Measurements from ENCODE around the gene LIN7C. TPM values are rescaled to one million over a fixed set of nuclear protein-coding genes. Genes with fewer than 3 reads are reported as not detected.
A peak's percentile ranks its signal among the peaks of the same experiment; 100 is the strongest.

LIN7C gene
- total RNA-seq = 10 to 100 TPM; 16.1 to 19.2 TPM

GRCh38 chr11:27506200-27507182, at the start of gene LIN7C:
LIN7C (minus strand) TSS chr11:27506769; CDS start chr11:27506752, 17 bp downstream.
- Mint-ChIP-seq H3K27ac (peak within 1 kb of the TSS; percentile 99), H3K36me3 (ENCODE audit: low read depth) (peaks cover 31% of the 10 kb centered on the region), H3K4me1 (peaks cover 36% of the 10 kb centered on the region), H3K9me3 (ENCODE audit: low read depth) (no peaks in the 10 kb centered on the region), H3K4me3 (peak within 1 kb of the TSS; percentile 84), H3K27me3 (no peaks in the 10 kb centered on the region)
- intact Hi-C loops (cut with DNase I, micrococcal nuclease) = loop anchor here (1.0 to 2.0 kb wide), 4 partner anchors 34 to 602 kb away; partner anchors contain the start of genes CCDC34 (in 2 of the 2), KIF18A (in 2 of the 2), METTL15 (in 2 of the 2) and LGR4 (in 1 of the 2)
- ChIA-PET POLR2A (interaction anchor here (0.7 kb wide), 1 partner anchor 9 kb away, joined by 4 read pairs; no protein-coding TSS in a partner anchor), CTCF (interaction anchor here (0.7 to 4.0 kb wide), 4 partner anchors 8 to 21 kb away, joined by 3 to 15 read pairs (median 4); no protein-coding TSS in a partner anchor)
- DNase-seq (peak; percentile 98), ATAC-seq (peak; percentile 93)

GRCh38 chr11:27555264-27555663, 48.7 kb upstream of the LIN7C start:
- Mint-ChIP-seq H3K9me3 (ENCODE audit: low read depth) (no peaks in the 10 kb centered on the region), H3K4me3 (no peak overlapping the region), H3K27ac (no peak overlapping the region), H3K4me1 (no peaks in the 10 kb centered on the region), H3K27me3 (no peaks in the 10 kb centered on the region), H3K36me3 (ENCODE audit: low read depth) (no peaks in the 10 kb centered on the region)
- DNase-seq (no peak), ATAC-seq (no peak)
- ChIA-PET POLR2A (no interaction called here), CTCF (no interaction called here)
- intact Hi-C loops (cut with DNase I, micrococcal nuclease) = no loop called here

- no peak for DNase-seq
- intact Hi-C loops (cut with DNase I, micrococcal nuclease) = no loop called here
- Mint-ChIP-seq H3K27ac (no peak overlapping the region), H3K4me1 (no peaks in the 10 kb centered on the region), H3K4me3 (no peak overlapping the region), H3K36me3 (ENCODE audit: low read depth) (no peaks in the 10 kb centered on the region), H3K27me3 (no peaks in the 10 kb centered on the region), H3K9me3 (ENCODE audit: low read depth) (no peaks in the 10 kb centered on the region)
- no peak for ATAC-seq
- ChIA-PET CTCF (no interaction called here), POLR2A (no interaction called here)
These were observed 46.6 kb upstream of the LIN7C start for GRCh38 chr11:27553186-27553585.

GRCh38 chr11:27552341-27552740, 45.8 kb upstream of the LIN7C start:
- intact Hi-C loops (cut with DNase I, micrococcal nuclease) = no loop called here
- ATAC-seq (no peak), DNase-seq (no peak)
- no peak overlapping the region for H3K27ac Mint-ChIP-seq
- H3K36me3 Mint-ChIP-seq (ENCODE audit: low read depth) = no peaks in the 10 kb centered on the region
- no peak overlapping the region for H3K4me3 Mint-ChIP-seq
- CTCF ChIA-PET = no interaction called here
- H3K27me3 Mint-ChIP-seq = no peaks in the 10 kb centered on the region
- H3K4me1 Mint-ChIP-seq = no peaks in the 10 kb centered on the region
- POLR2A ChIA-PET = no interaction called here
- H3K9me3 Mint-ChIP-seq (ENCODE audit: low read depth) = no peaks in the 10 kb centered on the region

- ATAC-seq = no peak
- CTCF ChIA-PET = interaction anchor here (0.7 kb wide), 1 partner anchor 97 kb away, joined by 4 read pairs; no protein-coding TSS in a partner anchor
- Mint-ChIP-seq H3K27me3 (no peaks in the 10 kb centered on the region), H3K36me3 (ENCODE audit: low read depth) (no peaks in the 10 kb centered on the region), H3K27ac (no peak overlapping the region), H3K4me3 (no peak overlapping the region), H3K4me1 (no peaks in the 10 kb centered on the region), H3K9me3 (ENCODE audit: low read depth) (no peaks in the 10 kb centered on the region)
- POLR2A ChIA-PET = no interaction called here
- intact Hi-C loops (cut with DNase I, micrococcal nuclease) = no loop called here
- no peak for DNase-seq
These were observed 44.6 kb upstream of the LIN7C start for GRCh38 chr11:27551127-27551526.

- Mint-ChIP-seq H3K4me1 (no peaks in the 10 kb centered on the region), H3K27ac (no peak overlapping the region), H3K9me3 (ENCODE audit: low read depth) (no peaks in the 10 kb centered on the region), H3K27me3 (no peaks in the 10 kb centered on the region), H3K36me3 (ENCODE audit: low read depth) (peaks cover 6% of the 10 kb centered on the region), H3K4me3 (no peak overlapping the region)
- DNase-seq (no peak), ATAC-seq (no peak)
- intact Hi-C loops (cut with DNase I, micrococcal nuclease) = no loop called here
- ChIA-PET CTCF (no interaction called here), POLR2A (no interaction called here)
These were observed 39.4 kb upstream of the LIN7C start for GRCh38 chr11:27545946-27546345.

GRCh38 chr11:27545035-27545434, 38.5 kb upstream of the LIN7C start:
- no peak for ATAC-seq
- ChIA-PET CTCF (interaction anchor here (0.6 kb wide), 1 partner anchor 110 kb away, joined by 3 read pairs; no protein-coding TSS in a partner anchor), POLR2A (no interaction called here)

GRCh38 chr11:27541790-27542189, 35.2 kb upstream of the LIN7C start:
- Mint-ChIP-seq H3K27me3 (no peaks in the 10 kb centered on the region), H3K4me1 (no peaks in the 10 kb centered on the region), H3K9me3 (ENCODE audit: low read depth) (no peaks in the 10 kb centered on the region), H3K4me3 (no peak overlapping the region), H3K27ac (no peak overlapping the region), H3K36me3 (ENCODE audit: low read depth) (peaks cover 6% of the 10 kb centered on the region)
- ATAC-seq = no peak
- POLR2A ChIA-PET = no interaction called here
- CTCF ChIA-PET = no interaction called here
- intact Hi-C loops (cut with DNase I, micrococcal nuclease) = no loop called here
- no peak for DNase-seq

More at GRCh38 chr11:27545035-27545434, 38.5 kb upstream of the LIN7C start:
- peaks cover 6% of the 10 kb centered on the region for H3K36me3 Mint-ChIP-seq (ENCODE audit: low read depth)
- H3K9me3 Mint-ChIP-seq (ENCODE audit: low read depth) = no peaks in the 10 kb centered on the region
- no peaks in the 10 kb centered on the region for H3K4me1 Mint-ChIP-seq
- no peak for DNase-seq
- intact Hi-C loops (cut with DNase I, micrococcal nuclease) = no loop called here
- no peak overlapping the region for H3K27ac Mint-ChIP-seq
- no peak overlapping the region for H3K4me3 Mint-ChIP-seq
- H3K27me3 Mint-ChIP-seq = no peaks in the 10 kb centered on the region

GRCh38 chr11:27540051-27540450, 33.5 kb upstream of the LIN7C start:
- CTCF ChIA-PET = interaction anchor here (0.5 kb wide), 1 partner anchor 39 kb away, joined by 3 read pairs; no protein-coding TSS in a partner anchor
- Mint-ChIP-seq H3K4me1 (no peaks in the 10 kb centered on the region), H3K9me3 (ENCODE audit: low read depth) (no peaks in the 10 kb centered on the region), H3K4me3 (no peak overlapping the region), H3K27me3 (no peaks in the 10 kb centered on the region), H3K36me3 (ENCODE audit: low read depth) (peaks cover 6% of the 10 kb centered on the region), H3K27ac (no peak overlapping the region)
- intact Hi-C loops (cut with DNase I, micrococcal nuclease) = no loop called here
- POLR2A ChIA-PET = no interaction called here
- no peak for ATAC-seq
- DNase-seq = no peak

- POLR2A ChIA-PET = no interaction called here
- Mint-ChIP-seq H3K36me3 (ENCODE audit: low read depth) (no peaks in the 10 kb centered on the region), H3K4me3 (no peak overlapping the region), H3K4me1 (no peaks in the 10 kb centered on the region), H3K27me3 (no peaks in the 10 kb centered on the region), H3K9me3 (ENCODE audit: low read depth) (no peaks in the 10 kb centered on the region), H3K27ac (no peak overlapping the region)
- intact Hi-C loops (cut with DNase I, micrococcal nuclease) = no loop called here
- no peak for ATAC-seq
- DNase-seq = no peak
- CTCF ChIA-PET = interaction anchor here (0.7 kb wide), 1 partner anchor 1248 kb away, joined by 4 read pairs; no protein-coding TSS in a partner anchor
These were observed 28.5 kb upstream of the LIN7C start for GRCh38 chr11:27535103-27535502.

GRCh38 chr11:27532652-27533325, 26.2 kb upstream of the LIN7C start:
- CTCF ChIA-PET = interaction anchor here (1.6 to 2.0 kb wide), 2 partner anchors 8 to 37 kb away, joined by 3 to 5 read pairs; no protein-coding TSS in a partner anchor
- DNase-seq (no peak), ATAC-seq (peak; percentile 12)
- H3K4me3 Mint-ChIP-seq = no peak overlapping the region
- no peaks in the 10 kb centered on the region for H3K27me3 Mint-ChIP-seq
- H3K9me3 Mint-ChIP-seq (ENCODE audit: low read depth) = no peaks in the 10 kb centered on the region
- no peaks in the 10 kb centered on the region for H3K36me3 Mint-ChIP-seq (ENCODE audit: low read depth)
- POLR2A ChIA-PET = no interaction called here
- intact Hi-C loops (cut with DNase I, micrococcal nuclease) = no loop called here
- no peak overlapping the region for H3K27ac Mint-ChIP-seq
- no peaks in the 10 kb centered on the region for H3K4me1 Mint-ChIP-seq
